DMS79 treated with DMSO at 0.1 percent for 48 hours (cell line): ENCODE data around the gene ATG10.
"Not testable (repeated sequence)": the region's sequence is repeated elsewhere in the genome, so short reads cannot be mapped to it uniquely, and the experiment has no call there.

Experiments used
- DNase-seq: peaks from one replicate; lab custom pipeline; 2025; lab: John Stamatoyannopoulos, UW

ATG10 gene

DNA sequence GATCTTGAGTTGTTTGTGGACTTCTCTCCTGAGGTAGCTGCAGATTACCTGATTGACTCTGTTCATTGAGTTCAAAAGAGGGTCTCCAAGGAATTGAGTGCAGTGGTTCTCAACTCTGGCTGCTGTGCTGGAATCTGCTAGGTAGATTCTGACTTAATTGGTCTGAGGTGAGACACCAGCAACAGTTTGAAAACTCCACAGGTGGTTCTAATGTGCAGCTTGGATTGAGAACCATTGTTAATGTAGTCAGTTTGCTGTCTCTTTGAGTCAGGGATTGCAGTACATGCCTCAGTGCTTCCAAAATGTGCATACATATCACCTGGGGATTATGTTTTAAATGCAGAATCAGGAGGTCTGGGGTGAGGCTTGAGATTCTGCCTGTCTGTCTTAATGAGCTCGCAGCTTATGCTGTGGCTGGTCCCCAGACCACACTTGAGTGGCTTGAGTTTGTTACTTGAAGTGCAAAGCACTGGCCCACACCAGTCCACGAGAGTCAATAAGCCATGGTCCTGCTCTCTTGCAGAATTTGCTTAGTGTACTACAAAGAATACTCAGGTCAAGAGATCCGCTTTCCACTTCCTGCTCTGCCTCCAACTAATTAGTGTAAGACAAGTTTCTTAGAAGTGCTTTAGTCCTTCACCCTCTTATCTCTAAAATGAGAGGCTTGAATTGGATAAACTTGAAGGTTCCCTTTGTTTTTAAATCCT lies 82.3 kb downstream of the ATG10 start:
- no peak for DNase-seq

DNA sequence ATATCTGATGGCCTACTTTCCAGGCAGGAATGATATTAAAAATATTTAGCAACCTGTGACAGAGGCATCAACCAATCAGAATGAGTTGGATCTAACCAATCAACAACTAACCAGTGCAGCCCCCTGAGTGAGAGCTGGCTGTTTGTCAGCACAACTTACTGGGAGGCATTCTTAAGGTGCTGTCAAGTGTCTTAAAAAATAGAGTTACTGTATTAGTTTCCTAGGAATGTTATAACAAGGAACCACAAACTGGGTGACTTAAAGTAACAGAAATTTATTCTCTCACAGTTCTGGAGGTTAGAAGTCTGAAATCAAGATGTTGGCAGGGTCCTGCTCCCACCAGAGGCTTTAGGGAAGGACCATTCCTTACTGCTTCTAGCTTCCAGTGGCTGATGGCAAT lies 85.2 kb downstream of the ATG10 start:
- no peak for DNase-seq

DNA sequence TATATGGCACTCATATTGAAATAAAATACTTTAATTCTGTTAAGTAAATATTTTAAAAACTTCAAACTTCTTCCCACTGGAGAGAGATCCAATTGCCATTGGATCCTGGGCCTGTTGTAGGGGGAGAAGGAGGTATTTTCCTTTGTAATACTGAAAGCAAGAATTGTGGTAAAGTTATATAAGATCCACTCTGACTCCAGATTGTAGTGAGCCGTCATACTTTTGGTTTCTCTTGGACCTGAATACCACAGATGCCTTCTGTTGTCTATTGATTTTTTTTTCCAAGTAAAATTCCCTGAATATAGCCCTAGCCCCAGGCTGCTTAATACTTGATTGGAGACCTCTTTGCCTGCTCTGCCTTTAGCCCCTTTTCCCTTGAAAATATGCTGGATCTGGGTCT lies 86.9 kb downstream of the ATG10 start:
- no peak for DNase-seq

DNA sequence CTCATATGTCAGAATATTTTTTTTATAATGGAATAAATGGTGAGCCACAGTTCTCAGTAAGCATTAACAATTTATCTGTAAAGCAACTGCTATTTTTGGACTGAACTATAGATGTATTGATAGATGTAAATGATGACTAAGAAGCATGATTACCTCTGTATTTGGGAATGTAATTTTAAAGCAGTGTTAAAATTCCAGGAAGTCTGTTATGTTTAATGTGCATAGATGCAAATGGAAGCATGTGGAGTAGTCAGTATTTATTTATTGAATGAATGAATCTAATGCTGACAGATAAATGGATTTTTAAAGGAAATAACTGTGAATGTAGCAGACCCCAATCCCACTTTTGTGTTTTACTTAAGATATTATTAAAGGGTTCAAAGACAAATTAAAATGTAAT lies 95.0 kb downstream of the ATG10 start:
- DNase-seq, result no peak

DNA sequence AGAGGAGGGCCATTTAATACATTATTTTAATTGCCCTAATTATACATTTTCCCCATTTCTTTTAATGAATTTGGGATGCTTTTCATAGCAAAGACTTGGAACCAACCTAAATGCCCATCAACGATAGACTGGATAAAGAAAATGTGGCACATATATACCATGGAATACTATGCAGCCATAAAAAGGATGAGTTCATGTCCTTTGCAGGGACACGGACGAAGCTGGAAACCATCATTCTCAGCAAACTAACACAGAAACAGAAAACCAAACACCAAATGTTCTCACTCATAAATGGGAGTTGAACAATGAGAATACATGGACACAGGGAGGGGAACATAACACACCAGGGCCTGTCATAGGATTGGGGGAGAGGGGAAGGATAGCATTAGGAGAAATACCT lies 96.2 kb downstream of the ATG10 start:
- not testable (repeated sequence) for DNase-seq

DNA sequence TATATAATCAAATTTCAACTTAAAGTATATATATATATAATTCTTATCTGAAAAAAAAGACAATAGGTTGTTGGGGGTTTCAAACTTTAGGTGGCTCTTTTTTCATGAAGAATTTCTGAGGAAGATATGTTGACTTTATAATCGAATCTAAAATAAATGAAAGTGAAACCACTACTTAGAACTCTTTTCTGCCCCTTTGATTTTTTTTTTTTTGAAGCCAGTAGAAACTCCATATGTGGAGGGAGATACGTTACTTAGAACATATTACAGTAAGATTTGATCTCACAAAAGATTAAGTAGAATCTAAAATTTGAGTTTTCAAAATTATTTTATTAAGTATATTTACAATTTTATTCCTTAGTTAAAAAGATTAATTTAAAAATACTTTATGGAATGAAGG lies 96.9 kb downstream of the ATG10 start:
- DNase-seq, result no peak

DNA sequence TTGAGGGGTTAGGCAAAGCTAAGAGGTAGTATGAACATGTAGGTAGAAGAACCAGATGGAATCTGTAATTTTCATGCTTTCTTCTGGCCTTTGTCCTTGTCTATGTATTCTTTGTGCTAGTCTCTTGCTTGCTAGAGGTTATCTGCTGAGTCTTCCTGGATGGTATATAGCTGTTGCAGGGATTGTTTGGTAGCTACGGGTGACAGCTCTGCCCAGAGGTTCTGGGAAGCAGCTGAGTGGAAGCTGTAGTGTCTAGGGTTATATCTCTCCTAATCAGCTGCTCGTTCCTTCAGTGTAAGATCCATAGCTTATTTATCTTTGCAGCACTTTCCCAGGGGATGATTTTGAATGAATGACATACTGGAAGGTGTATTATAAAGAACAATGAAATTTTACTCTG lies 100.3 kb downstream of the ATG10 start:
- DNase-seq, result no peak

DNA sequence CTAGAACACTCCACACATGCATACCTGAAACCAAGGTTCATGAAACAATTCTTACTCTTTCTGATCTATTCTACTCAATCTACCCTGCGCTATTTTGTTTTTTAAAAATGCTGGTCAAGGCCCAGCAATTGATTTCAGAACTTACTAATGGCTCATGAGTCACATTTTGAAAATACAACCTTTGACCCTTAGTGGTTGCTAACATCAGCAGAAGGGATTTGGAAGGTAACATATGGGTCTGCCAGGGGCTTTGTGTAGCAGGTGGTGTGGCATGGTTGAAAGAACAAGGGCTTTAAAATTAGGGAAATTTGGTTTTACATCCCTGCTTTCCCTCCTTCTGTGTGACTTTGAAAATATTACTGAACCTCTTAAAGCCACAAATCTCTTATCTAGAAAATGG lies 101.4 kb downstream of the ATG10 start:
- DNase-seq, result no peak

DNA sequence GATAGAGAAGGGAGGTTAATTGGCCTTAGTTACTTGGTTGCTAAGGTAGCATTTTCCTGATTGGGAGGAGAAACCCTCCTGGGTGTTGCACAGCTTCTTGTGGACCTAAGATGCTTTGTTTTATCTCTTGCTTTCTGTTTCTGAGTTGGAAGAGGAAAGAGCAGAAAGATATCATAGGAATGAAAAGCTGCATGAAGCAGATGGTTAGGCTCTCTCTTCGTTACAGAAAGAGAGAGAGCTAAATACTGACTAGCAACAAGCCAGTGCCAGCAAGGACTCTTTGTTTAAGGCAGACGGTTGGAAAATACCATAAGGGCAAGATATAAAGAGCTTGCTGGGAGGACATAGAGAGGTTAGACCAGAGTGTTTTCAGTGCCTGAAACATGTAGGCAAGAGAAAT lies 103.1 kb downstream of the ATG10 start:
- no peak for DNase-seq

DNA sequence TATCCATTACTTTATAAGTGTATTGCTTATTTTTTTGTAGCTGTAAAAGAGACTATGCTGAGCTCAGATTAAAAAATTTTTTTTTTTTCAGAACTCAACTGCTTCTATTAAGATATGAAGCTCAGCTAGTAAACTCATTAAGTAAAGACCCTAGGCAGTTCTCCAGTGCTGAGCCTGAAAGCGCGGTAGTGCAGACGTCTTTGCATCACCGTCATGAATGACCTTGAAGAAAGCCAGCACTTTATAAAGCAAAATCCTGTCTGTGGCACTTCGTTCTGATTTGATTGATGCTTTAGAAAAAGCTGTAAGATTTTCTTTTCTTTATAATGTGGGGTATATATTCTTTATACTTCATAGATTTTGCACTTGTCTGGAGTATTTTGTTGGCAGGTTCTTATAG lies 105.7 kb downstream of the ATG10 start:
- DNase-seq, result no peak

DNA sequence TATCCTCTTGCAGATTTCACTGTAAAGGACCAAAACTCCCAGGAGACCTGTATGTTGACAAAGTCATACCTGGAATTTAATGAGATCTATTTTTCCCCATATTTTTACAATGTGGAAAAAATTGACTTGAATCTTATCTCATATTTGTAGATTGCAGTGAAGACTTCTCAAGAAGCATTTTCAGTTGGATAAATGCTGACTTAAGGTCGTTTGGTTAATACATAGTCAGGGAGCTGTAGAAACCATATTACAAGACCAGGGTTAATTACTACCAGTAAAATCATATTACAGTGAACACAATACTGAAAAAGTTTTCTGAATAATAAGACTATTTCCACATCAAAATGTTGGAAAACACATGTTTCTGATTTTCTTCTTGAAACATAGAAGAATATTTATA lies 119.8 kb downstream of the ATG10 start:
- DNase-seq, result no peak

DNA sequence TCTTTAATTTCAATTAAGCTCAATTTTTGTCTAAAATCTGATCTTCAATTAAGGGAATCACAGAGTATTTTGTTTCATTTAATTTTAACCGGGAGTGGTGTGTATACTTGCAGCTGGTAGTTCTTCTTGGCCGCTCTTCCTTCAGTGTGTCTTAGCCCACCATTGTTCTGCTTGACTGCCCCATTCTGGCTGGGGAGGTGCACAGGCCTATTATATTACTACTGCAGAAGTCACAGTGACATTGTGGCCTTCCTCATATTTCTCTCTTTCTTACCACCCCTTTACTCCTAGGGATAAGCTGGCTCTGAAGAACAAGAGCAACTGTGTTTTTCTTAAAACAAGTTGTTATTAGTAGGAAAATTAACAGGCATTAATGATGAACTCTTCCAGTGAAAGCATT lies 123.7 kb downstream of the ATG10 start:
- DNase-seq, result no peak

DNA sequence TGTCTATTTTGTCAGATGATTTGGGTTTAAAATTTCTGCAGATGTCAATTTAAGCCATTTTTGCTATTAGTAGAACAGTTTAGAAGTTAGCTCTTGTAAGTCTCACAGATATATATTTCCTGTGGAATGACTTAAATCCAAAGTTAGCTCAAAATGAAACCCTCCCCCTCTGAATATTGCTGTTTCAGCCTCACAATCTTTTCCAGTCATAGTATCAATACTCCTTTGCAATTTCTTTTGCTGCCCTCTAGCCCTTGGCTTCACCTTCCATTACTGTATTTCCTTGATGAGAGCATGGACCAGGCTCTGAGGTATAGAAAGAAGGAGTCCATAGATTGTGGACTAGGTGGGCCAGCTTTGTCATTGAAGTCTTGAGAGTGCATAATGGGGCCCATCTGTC lies 124.4 kb downstream of the ATG10 start:
- no peak for DNase-seq

DNA sequence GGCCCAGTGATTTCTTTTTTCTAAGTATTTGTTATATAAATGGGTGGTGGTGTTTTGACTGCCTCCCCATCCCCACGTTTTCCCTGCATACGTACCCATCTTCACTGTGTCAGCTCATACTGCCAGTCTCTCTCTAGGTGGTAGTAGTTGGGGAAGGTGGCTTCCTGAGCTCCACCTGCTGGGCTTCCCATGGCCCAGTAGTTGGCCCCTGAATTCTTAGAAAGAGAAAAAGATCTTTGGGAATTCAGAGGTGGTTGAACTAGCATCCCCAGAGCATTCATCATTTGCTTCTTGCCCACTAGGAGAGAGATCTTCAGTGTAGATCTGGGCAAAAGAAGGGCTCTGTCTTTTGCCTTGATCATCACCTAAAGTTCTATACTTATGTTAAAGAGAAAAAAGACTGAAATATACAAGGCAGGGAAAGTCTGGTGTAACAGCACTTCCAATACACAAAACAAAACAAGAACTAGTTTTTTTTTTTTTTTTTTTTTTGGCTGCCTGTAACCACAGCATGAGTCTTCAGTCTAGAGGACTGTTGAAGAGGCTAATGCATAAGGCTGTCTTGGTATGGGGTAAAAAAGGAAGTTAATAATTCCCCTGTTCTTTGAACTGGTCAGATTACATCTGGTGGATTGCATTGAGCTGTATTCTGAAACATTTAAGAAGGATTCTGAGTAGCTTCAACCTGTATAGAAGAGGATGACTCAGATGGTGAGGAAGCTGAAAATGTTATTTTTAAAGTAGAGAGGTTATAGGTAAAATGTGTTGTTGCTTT lies 128.7 kb downstream of the ATG10 start:
- no peak for DNase-seq

DNA sequence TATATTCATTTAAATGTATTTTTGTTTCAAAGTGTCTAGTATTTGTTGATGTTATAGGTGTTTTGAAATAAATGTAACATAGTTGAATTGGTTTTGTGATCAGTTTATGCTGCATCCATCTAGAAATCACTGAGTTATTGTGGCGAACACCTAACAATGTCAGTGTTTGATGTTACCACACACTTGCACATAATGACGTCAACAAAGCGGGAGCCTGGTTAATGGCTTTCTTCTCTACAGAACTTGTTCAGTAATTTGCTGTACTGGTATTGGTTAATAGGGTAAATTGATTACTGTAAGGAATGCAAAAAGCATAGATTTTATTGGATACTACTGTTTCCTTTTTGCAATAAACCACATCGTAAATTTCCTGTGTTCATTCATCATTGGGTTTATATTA lies 133.0 kb downstream of the ATG10 start:
- no peak for DNase-seq

DNA sequence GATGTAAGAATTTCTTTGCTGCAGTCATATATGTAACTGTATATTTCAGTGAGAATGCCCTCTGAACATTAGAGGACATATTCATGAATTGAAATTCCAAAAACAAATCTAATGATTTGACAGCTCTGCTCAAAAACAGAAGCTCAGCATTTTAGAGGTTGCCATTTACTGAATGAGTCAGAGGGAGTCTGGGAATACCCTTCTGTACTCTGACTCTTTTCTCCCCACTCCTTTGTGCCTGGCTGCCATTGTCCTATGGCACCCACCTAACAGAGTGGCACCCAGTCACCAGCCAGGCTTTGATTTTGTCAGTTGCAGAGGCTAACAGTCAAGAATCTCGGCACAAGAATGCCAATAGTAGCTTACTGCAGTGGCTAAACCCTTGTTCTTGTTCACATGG lies 133.6 kb downstream of the ATG10 start:
- DNase-seq, result no peak

DNA sequence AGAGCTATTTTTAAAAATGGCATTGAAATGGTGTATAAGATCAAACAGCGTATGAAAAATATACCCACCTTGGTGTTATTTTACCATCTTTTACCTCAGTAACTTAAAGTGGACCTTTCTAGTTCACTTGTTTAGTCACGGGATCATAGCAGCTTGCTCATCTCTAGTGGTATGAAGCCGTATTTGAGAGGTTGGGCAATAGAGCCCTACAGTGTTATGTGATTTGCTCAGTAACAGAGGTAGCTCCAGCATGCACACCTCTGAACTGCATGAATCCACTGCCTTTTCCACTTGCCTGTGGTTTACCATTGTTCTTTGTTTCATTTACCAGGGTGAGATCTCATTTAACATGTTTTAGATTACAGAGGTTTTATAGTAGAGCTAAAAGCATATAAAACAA lies 134.4 kb downstream of the ATG10 start:
- DNase-seq, result no peak

DNA sequence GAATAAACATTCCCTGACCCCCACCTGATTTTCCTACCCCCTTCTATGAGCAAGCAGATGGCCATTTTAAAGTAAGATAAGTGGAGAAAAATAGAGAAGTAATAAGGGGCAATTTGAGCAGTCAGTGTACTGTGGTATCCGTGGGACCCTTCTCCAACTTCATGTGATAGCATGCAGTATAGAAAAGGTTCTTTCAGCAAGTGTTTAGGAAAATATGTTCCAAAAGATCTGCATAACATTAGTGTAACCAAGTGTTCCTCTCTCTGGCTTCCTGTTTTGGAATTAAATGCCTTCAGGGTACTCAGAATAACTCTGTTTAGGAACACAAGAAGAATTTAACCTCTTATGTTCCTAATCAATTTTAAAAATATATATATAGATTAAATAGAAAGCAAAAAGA lies 134.9 kb downstream of the ATG10 start:
- DNase-seq, result no peak

DNA sequence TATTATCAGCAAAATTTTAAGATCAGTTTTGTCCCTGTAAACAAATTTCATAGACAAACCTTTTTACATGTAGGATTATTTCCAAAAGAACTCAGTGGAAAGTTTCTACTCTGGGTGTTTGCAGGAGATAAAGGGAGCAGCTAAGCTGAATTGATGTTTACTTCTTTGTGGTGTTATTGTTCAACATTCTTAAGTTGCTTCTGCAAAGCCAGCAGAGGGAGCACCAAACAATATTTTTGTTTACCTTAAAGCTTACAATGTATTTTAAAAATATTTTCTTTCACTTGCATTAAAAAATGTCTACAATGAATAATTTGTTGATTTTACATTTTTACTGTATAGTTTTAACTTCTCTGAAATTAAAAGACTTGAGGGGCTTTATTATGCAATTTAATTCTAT lies 135.4 kb downstream of the ATG10 start:
- no peak for DNase-seq

DNA sequence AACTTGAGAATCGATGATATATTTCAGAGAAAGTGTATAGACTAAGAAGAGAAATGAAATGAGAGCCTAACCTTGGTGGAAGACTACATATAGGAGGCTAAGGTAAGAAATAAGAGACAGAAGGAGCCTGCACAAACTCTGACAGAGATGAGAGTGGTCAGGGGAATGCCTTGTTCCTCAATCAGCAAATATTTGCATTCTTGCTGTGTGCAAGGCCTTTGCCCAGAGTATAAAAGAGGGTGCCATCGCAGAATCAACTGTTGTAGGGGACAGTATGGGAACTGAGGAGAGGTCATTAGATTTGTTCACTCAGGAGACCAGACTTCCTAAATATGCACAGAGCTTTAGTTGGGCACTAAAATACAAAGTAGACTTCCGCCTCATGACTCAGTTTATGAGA lies 137.2 kb downstream of the ATG10 start:
- DNase-seq, result no peak

DNA sequence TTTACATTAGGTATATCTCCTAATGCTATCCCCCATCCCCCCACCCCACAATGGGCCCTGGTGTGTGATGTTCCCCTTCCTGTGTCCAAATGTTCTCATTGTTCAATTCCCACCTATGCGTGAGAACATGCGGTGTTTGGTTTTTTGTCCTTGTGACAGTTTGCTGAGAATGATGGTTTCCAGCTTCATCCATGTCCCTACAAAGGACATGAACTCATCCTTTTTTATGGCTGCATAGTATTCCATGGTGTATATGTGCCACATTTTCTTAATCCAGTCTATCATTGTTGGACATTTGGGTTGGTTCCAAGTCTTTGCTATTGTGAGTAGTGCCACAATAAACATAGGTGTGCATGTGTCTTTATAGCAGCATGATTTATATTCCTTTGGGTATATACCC lies 138.1 kb downstream of the ATG10 start:
- not testable (repeated sequence) for DNase-seq

DNA sequence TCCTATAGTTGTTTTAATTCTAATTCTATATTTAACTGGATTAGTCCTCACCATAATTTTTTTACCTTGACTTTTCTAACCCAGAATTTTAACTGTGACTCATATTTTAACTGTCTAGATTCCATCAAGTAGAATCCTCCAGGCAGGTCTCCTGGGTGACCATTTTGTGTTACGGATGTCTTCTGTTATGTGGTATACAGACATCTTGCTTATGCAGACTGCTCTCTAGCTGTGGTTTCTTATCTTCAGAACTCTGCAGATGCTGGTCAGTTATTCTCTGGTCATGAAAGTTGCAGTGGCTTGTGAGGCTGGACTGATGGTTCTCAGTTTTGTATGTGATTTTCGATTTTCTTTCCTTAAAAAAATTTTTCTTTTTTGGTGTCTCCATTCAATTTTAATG lies 139.4 kb downstream of the ATG10 start:
- DNase-seq, result no peak

DNA sequence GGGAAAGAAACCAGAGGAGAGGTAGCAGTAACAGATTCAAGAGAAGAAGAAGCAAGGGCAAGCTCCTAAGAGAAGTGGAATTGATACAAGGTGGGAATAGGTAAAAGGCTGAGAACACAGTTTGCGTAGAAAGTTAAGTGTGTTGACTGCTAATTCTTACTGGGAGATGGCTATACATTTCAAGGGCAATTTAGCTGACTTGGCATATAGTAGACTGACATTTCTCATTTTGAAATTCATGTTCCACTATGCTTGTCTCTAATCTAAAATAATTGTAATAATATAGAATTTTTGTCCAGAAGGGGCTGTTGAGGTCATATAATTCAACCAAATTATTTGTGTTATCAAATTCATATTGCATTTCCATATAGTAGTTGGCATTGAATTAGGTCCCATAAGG lies 144.0 kb downstream of the ATG10 start:
- no peak for DNase-seq

DNA sequence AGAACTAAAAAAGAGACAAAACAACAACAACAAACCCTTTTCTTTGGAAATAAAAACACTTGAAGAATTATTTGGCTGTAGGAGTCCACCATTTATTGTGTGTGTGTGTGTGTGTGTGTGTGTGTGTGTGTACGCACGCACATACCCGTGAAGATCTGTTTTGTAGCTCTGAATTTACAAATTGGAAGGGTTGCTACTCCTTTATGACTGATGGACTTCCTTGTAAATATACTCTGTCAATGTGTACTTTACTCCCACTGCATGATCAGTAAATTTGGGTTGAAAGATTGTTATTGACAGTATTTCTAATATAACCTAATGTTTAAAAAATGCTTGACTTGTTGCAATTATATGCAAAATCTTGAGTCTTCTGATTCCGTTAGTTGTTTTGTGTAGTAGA lies 148.1 kb downstream of the ATG10 start:
- no peak for DNase-seq
